Measurements from ENCODE around the gene GABRR1.

DNA sequence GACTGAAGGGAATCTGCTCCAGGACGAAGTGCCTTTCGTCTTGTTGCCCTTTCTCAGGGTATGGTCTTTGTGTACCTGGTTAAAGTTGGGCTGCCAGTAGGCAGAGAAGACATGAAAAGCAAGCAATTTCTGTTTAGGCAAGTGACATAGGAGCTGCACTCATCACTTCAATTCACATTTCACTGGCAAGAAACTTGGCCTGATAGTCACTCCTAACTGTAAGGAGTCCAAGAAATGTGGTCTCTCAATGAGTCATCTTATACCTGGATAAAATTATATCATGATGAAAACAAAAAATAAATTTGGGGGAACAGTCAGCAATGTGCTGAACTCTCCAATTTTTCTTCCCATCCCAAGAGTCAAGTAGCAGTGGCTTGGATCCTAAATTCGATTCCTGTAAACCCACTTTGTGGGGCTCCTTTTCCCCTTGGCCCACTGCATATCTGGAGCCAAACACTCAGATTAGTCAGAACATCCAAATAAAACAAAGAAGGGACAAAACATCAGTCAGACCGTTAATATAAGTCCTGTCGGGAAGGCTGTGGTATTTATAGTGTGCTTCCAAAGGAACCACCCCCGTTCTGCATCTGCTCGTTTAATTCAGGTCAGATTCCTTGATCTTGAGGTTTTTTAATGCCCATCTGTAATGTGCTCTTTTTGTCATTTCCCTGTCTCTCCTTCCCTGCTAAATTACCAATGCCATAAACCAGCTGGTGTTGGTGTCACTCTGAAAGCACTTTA, 5.0 kb upstream of the GABRR1 start:
- no peak for TF ChIP-seq EP300 (IDR thresholded peaks at IDR 0.05)
- TF ChIP-seq POLR2A (IDR thresholded peaks at IDR 0.05) = no peak
- TF ChIP-seq CTCF (IDR thresholded peaks at IDR 0.05) = no peak

All from ovary (tissue), 3 donors.